Rectal smooth muscle tissue (tissue), 1 donor: ENCODE data around the gene CGREF1.

Experiments used
- H3K27ac ChIP-seq: one replicate; pipeline ENCODE4 v1.7.0; 2013; ENCODE audit warnings: low read depth, low read length, inconsistent platforms
- H3K27me3 ChIP-seq: one replicate; pipeline ENCODE4 v1.7.0; 2013; ENCODE audit warnings: low read length; ENCODE audit not compliant: control insufficient read depth, insufficient read depth
- H3K36me3 ChIP-seq: one replicate; pipeline ENCODE4 v1.7.0; 2013; ENCODE audit warnings: low read length; ENCODE audit not compliant: control insufficient read depth, insufficient read depth
- H3K4me1 ChIP-seq: one replicate; pipeline ENCODE4 v1.7.0; 2013; ENCODE audit warnings: low read length; ENCODE audit not compliant: control insufficient read depth, insufficient read depth
- H3K4me3 ChIP-seq: one replicate; pipeline ENCODE4 v1.7.0; 2013; ENCODE audit warnings: low read length
- H3K9ac ChIP-seq: one replicate; pipeline ENCODE4 v1.7.0; 2013; ENCODE audit warnings: low read length

CGREF1 gene

GRCh38 chr2:27051902-27052645 lies 66.9 kb downstream of the CGREF1 start:
- peaks cover 11% of the 10 kb centered on the region for H3K4me1 ChIP-seq
- H3K27ac ChIP-seq: peak overlapping the region; percentile 87
- H3K4me3 ChIP-seq: peak overlapping the region; percentile 74
- H3K27me3 ChIP-seq: no peaks in the 10 kb centered on the region
- H3K9ac ChIP-seq: peak overlapping the region; percentile 7
- H3K36me3 ChIP-seq: peaks cover 21% of the 10 kb centered on the region

DNA sequence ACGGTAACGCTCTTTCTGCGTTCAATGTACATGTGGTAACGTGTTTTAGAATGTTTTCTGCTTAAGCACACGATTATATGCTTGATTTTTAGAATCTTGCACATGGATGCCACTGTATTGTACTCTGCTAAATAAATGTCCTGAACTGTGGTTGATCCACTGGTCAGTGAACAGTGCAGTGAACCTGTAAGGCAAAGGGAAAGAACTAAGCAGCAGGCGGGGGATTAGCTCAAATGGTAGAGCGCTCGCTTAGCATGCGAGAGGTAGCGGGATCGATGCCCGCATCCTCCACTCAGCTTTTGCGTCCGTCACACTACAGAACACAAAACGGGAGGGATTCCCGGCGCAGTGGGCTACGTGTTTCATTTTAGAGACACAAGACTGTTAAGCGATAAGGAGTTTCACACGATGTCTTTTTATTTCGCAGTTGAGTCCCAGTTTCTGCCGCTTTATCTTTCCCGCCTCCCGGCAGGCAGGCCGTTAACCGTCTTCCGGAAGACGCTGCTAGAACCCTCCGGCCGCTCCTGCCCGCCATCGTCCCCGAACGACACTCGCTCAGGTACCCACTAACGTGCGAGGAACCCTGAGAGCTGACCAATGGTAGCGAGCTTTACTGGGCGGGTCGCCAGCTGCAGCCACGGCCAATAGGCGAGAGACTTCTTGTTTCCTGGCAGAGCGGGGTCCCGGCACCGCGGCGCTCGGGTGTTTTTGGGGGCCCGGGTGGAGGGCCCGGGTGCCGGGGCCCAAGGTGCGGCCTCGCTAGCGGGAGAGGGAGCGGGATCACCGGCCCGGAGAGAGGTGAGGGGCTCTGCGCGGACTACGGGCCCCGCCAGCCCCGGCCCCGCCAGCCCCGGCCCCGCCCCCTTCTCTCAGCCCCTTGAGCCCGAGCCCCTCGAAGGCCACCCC lies 67.7 kb downstream of the CGREF1 start, which contains the start of gene AGBL5:
Gene AGBL5 (plus strand): TSS at position 673 of the 906 bp plus-strand sequence. CDS start 1,291 bp downstream, outside the sequence.
- Histone ChIP-seq H3K36me3 (peaks cover 15% of the 10 kb centered on the region), H3K9ac (peak within 1 kb of the TSS; percentile 47), H3K27me3 (no peaks in the 10 kb centered on the region), H3K27ac (peak within 1 kb of the TSS; percentile 87), H3K4me3 (peak within 1 kb of the TSS; percentile 74), H3K4me1 (peaks cover 11% of the 10 kb centered on the region)
